SU-DHL-6 (cell line): Measurements from ENCODE around the gene SPG21.

Source experiments
- CTCF ChIP-seq: fragments of 200-600 bp; sonication (generic); IDR thresholded peaks from one replicate; pipeline ENCODE4 v1.5.1; 2017; ENCODE audit warnings: antibody characterized with exemption, mild to moderate bottlenecking, low read length, moderate library complexity; ENCODE audit not compliant: insufficient read depth, poor library complexity, severe bottlenecking
- EZH2phosphoT487 ChIP-seq: fragments of 200-600 bp; sonication (generic), shearing (Covaris generic); conservative IDR thresholded peaks from 2 replicates; pipeline ENCODE4 v1.6.1; 2018; ENCODE audit warnings: mild to moderate bottlenecking, antibody characterized with exemption, low read length, moderate library complexity, mixed read lengths

GRCh38 chr15:64947211-64947610, 42.5 kb downstream of the SPG21 start:
- TF ChIP-seq CTCF (no peak), EZH2phosphoT487 (no peak)
